IPS DF 4.7 (cell line): ENCODE data around the gene HSD11B2.

Experiments
- DNase-seq: peaks from one replicate; pipeline ENCODE4 v3.0.0-alpha.2; 2013; ENCODE audit warnings: low spot score; ENCODE audit errors: extremely low read depth

The HSD11B2 gene

DNA sequence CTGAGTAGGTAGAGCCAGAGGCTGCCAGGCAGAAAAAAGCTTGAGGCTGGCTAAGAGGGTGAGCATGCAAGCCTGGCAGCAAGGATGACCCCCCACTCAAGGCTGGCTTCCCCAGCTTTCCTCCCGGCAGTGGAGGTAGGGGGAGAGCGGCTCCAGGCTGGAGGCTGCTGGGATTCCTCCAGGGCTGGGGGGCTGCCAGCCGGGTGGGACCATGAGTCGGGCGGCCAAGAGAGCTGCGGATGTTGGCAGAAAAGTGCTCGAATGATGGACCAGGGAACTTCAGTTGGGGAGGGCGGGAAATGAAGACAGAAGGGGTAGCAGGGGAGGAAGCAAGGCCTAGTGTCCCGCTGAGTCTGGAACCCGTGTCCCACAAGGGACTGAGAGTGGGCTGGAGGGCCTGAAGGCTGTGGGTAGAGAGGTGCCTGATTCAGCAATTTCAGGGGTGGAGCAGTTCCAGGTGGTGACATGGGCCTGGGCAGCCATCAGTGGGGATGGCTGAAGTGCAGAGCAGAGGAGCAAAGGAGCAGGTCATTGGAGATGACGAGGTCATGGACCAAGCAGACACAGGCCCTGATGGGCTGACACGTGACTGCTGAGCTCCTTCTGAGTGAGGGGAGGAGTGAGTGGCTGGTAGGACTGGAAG is 20.3 kb downstream of the HSD11B2 start:
- no peak for DNase-seq

- DNase-seq: no peak
Measured at GRCh38 chr16:67451704-67452435, 20.9 kb downstream of the HSD11B2 start.

- no peak for DNase-seq
Measured at GRCh38 chr16:67454104-67454503, 23.2 kb downstream of the HSD11B2 start.

- no peak for DNase-seq
Measured at GRCh38 chr16:67454852-67455251, 23.9 kb downstream of the HSD11B2 start.

DNA sequence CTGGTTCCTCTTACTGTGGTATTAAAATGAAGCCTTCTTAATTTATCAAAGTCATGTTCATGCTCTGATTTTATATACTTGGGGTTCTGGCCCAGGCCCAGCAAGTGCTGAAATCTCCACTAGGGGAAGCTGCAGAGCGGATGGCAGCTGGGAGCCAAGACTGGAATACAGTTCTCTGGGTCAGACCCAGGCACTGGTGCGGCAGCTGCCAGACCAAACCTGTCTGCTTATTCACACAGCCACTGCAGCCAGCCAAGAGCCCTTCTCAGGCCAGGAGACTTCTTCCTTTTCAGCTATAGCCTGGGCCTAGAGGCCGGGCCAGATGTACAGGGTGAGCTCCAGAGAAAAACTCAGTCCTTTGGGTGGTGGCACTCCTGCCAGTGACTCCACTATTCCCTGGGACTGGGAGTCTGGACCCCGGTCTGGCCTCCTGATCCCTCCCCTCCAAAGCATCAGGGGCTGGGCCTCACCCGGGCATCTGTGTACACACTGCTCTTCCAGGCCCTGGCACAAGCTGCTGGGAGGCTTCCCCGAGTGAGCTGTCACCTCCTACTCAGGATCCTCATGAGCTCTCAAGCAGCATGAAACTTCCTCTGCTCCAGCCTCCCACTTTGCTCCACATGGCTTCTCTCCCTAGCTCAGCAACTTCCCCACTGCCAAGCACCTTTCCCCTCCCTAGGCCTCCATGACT is 25.6 kb downstream of the HSD11B2 start:
- no peak for DNase-seq

DNA sequence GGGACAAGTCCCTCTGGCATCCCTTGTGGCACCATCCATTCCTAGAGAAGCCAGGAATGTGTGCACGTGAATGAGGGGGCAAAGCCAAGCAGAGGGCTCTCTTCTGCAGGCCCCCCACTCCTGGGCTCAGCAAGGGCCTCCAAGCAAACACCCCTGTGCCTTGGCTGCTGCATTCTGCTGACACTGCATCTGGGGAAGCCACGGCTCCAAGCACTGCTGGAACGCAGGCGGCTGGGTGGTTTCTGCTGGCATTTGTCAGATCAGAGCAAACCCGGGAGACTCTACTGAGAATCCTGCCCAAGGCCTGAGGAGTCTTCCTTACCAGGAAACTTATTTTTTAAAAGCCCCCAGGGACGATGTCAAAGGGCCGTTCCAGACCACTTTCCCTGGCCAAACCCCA is 26.7 kb downstream of the HSD11B2 start:
- DNase-seq: no peak

DNA sequence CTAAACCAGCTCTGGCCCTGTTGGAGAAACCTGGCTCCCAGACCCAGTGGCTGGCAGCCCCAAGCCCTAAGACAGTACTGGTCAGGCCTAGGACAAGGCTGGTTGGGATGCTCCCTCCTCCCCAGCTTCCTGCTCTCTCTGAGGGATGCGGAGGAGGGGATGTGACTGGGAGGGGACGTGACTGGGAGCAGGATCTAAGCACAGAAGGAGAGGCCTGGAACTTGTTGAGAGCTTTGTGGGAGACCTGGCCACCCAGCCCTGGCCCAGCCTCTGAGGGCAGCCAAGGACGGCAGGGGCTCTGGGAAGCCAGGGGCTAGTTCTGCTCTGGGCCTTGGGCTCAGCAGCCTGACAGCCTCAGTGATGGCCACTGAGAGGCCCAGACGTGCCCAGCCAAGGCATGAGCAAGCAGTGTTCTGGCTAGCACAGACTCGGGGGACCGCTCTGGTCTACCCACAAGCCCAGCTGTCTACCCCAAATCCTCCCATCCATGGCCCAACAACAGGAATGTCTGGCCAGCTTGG is 27.3 kb downstream of the HSD11B2 start:
- DNase-seq: no peak

DNA sequence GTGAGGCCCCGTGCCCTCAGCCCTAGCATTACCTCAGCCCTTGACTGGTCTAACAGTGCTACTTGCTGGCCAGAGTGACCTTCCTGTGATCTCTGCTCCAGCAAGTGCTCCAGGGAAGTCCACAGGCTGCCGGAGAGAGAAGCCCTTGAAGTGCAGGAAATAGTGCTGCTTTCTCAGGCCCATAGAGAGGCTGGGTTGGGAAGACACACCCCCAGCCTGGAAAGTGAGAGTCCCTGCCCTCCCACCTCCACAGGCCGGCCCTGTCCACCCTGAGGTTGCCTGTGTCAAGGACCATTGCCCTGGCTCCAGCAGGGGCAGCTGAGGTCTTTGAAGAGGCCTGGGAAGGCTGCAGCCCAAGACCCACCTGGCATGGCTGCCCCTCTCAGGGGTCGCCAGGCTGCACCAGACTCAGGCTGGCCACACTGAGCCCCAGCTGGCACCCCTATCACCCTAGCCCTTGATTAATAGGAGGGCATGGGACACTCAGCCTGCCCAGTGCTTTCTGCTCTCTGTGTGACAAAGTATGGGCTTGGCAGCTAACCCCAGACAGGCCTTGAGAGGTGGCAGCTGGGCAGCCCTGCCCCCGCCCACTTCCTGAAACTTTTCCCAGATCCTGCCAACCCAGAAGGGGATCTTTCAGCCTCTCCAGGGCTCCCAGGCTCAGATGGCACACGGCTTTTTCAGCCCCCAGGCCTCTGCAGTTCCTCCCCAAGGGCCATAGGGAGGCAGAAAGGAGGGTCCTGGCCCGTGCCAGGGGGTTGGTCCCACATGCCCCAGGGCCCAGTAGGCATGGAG is 28.3 kb downstream of the HSD11B2 start:
- DNase-seq: no peak

DNA sequence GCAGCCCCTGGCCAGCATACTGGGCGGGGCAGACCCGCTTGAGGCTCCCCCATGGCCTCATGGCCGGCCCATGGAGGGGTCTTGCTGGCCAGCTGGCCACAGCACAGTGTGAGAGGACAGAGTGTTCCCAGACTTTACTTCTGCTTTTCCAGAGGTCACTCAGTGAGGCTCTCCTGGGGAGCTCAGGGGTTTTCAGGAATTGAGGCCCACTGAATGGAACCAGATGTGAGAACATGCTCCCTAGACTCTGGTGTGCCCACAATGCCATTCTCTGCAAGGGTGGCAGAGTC is 28.9 kb downstream of the HSD11B2 start:
- no peak for DNase-seq

- DNase-seq: no peak
Measured at GRCh38 chr16:67460168-67460567, 29.2 kb downstream of the HSD11B2 start.

DNA sequence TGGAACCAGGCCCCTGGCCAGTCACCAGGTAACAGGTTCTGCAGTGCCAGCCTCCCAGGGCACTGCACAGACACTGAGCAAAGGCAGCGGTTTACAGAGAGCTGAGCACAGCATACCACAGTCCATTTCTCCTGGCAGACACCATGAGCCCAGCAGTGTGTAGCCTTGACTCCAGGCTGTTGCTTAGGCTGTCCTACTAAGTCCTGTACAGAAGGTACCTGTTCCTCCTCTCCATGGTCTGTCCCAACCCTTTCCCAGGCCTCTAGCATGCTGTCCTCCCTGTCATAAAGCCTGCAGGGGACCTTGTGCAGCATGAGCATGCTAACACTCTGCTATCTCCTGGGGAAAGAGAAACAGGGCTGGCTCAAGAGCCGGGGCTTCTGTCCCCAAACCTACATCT is 30.0 kb downstream of the HSD11B2 start:
- DNase-seq: no peak

- DNase-seq: no peak
Measured at GRCh38 chr16:67461600-67462278, 30.8 kb downstream of the HSD11B2 start.

DNA sequence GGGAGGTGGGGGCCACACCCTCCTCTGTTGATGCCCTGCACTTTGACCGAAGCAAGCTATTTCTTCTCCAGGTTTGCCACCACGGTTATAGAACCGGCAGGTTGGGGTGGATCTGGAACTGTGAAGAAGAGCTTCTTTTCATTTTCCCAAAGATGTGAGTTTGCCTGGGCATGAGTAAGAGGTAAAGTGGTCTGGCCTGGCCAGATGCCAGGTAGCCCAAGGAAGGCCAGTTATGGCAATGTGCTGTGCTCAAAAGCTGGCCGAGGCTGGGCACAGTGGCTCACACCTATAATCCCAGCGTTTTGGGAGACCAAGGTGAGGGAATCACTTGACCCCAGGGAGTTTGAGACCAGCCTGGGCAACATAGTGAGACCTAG is 31.3 kb downstream of the HSD11B2 start:
- DNase-seq: no peak

GRCh38 chr16:67463059-67463458 is 32.1 kb downstream of the HSD11B2 start:
- no peak for DNase-seq

- no peak for DNase-seq
Measured at GRCh38 chr16:67463691-67464090, 32.8 kb downstream of the HSD11B2 start.

GRCh38 chr16:67464565-67464964 is 33.6 kb downstream of the HSD11B2 start:
- no peak for DNase-seq

- no peak for DNase-seq
Measured at GRCh38 chr16:67466581-67466980, 35.7 kb downstream of the HSD11B2 start.

DNA sequence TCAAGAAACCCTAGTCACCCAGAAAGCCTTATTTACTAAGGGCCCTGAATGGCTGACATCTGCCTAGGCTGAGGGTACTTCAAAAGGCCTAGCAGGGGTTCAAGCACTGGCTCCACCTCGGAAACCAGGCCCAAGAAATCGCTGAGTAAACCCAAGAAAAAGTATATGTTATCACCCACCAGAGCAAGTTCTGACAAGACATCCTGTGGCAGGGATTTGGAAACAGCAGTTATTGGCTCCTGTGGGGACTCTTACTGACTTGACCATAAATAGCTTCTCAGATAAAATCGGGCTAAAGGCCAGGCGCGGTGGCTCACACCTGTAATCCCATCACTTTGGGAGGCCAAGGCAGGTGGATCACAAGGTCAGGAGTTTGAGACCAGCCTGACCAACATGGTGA is 37.8 kb downstream of the HSD11B2 start:
- no peak for DNase-seq

GRCh38 chr16:67470359-67470758 is 39.4 kb downstream of the HSD11B2 start:
- no peak for DNase-seq

DNA sequence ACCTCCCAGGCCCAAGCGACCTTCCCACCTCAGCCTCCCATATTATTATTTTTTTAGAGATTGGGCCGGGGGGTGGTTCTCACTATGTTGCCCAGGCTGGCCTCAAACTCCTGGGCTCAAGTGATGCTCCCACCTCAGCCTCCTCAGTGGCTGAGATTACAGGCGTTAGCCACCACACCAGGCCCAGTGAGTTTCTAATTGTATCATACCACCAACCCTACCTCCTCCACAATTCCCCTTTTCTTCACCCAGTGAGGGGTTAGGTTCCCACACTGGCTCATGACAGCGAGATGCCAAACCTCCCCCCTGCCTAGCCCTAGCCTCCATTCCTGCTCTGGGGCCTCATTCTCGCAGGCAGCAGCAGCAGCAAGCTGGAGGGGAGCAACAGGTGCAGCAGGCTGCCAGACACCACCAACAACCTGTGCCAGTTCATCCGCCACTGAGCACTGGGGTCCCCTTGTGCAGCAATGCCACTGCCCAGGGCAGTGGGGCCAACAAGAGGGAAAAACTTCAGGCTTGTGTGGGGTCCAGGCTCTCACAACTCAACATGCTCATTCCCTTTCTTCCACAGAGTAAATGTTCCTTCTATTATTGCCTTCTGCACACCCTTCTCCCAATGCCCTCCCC is 41.0 kb downstream of the HSD11B2 start:
- DNase-seq: no peak
